Duodenal mucosa (tissue), 2 donors: ENCODE measurements around the gene GFRA1.

ENCODE experiments used
- H3K27ac ChIP-seq: one replicate; pipeline ENCODE4 v1.7.0; 2013; ENCODE audit warnings: low read depth, low read length
- H3K27me3 ChIP-seq, 2 donors: one replicate each; pipeline ENCODE4 v1.7.0; 2013; ENCODE audit warnings: low read length in 2 of 2, control low read depth in 1 of 2; ENCODE audit not compliant: insufficient read depth in 2 of 2, control insufficient read depth in 1 of 2
- H3K36me3 ChIP-seq, 2 donors: one replicate each; pipeline ENCODE4 v1.7.0; 2013; ENCODE audit warnings: low read length in 2 of 2, control low read depth in 1 of 2; ENCODE audit not compliant: insufficient read depth in 2 of 2, control insufficient read depth in 1 of 2
- H3K4me1 ChIP-seq, 2 donors: one replicate each; pipeline ENCODE4 v1.7.0; 2013; ENCODE audit warnings: low read length in 2 of 2, control low read depth in 1 of 2; ENCODE audit not compliant: insufficient read depth in 2 of 2, control insufficient read depth in 1 of 2
- H3K4me3 ChIP-seq, 2 donors: one replicate each; pipeline ENCODE4 v1.7.0; 2013; ENCODE audit warnings: low read length in 2 of 2, low read depth in 1 of 2
- H3K9ac ChIP-seq, 2 donors: one replicate each; pipeline ENCODE4 v1.7.0; 2013; ENCODE audit warnings: low read length in 2 of 2, low read depth in 1 of 2
- H3K9me3 ChIP-seq, 2 donors: one replicate each; pipeline ENCODE4 v1.7.0; 2013; ENCODE audit warnings: low read length in 2 of 2, control low read depth in 1 of 2; ENCODE audit not compliant: control insufficient read depth in 1 of 2

Gene GFRA1

GRCh38 chr10:116245156-116245555 lies 27.9 kb downstream of the GFRA1 start:
- H3K36me3 ChIP-seq: no peaks in the 10 kb centered on the region
- H3K27ac ChIP-seq: no peak overlapping the region
- H3K4me3 ChIP-seq: no peak overlapping the region
- H3K9me3 ChIP-seq: no peaks in the 10 kb centered on the region
- no peak overlapping the region for H3K9ac ChIP-seq
- no peaks in the 10 kb centered on the region for H3K27me3 ChIP-seq
- H3K4me1 ChIP-seq: no peaks in the 10 kb centered on the region

GRCh38 chr10:116241642-116242410 lies 31.2 kb downstream of the GFRA1 start:
- no peaks in the 10 kb centered on the region for H3K9me3 ChIP-seq
- no peak overlapping the region for H3K9ac ChIP-seq
- no peaks in the 10 kb centered on the region for H3K27me3 ChIP-seq
- H3K27ac ChIP-seq: no peak overlapping the region
- H3K36me3 ChIP-seq: no peaks in the 10 kb centered on the region
- H3K4me1 ChIP-seq: no peaks in the 10 kb centered on the region
- H3K4me3 ChIP-seq: no peak overlapping the region

GRCh38 chr10:116241085-116241484 lies 31.9 kb downstream of the GFRA1 start:
- H3K36me3 ChIP-seq: no peaks in the 10 kb centered on the region

GRCh38 chr10:116240157-116240950 lies 32.7 kb downstream of the GFRA1 start:
- Histone ChIP-seq H3K9me3 (no peaks in the 10 kb centered on the region), H3K27me3 (no peaks in the 10 kb centered on the region), H3K4me1 (no peaks in the 10 kb centered on the region), H3K27ac (no peak overlapping the region), H3K4me3 (no peak overlapping the region), H3K36me3 (no peaks in the 10 kb centered on the region), H3K9ac (no peak overlapping the region)

More at GRCh38 chr10:116241085-116241484, 31.9 kb downstream of the GFRA1 start:
- H3K9ac ChIP-seq: no peak overlapping the region
- H3K9me3 ChIP-seq: no peaks in the 10 kb centered on the region
- H3K4me1 ChIP-seq: no peaks in the 10 kb centered on the region
- H3K27ac ChIP-seq: no peak overlapping the region
- no peaks in the 10 kb centered on the region for H3K27me3 ChIP-seq
- no peak overlapping the region for H3K4me3 ChIP-seq

GRCh38 chr10:116239229-116239628 lies 33.8 kb downstream of the GFRA1 start:
- Histone ChIP-seq H3K4me1 (no peaks in the 10 kb centered on the region), H3K9me3 (no peaks in the 10 kb centered on the region), H3K9ac (no peak overlapping the region), H3K4me3 (no peak overlapping the region), H3K36me3 (no peaks in the 10 kb centered on the region), H3K27me3 (no peaks in the 10 kb centered on the region), H3K27ac (no peak overlapping the region)

- Histone ChIP-seq H3K9ac (no peak overlapping the region), H3K36me3 (no peaks in the 10 kb centered on the region), H3K9me3 (no peaks in the 10 kb centered on the region), H3K27me3 (no peaks in the 10 kb centered on the region), H3K4me1 (no peaks in the 10 kb centered on the region), H3K27ac (no peak overlapping the region), H3K4me3 (no peak overlapping the region)
Measured at GRCh38 chr10:116237970-116238369, 35.0 kb downstream of the GFRA1 start.

- H3K27ac ChIP-seq: no peak overlapping the region
- no peaks in the 10 kb centered on the region for H3K27me3 ChIP-seq
- H3K4me3 ChIP-seq: no peak overlapping the region
- no peaks in the 10 kb centered on the region for H3K4me1 ChIP-seq
- H3K9ac ChIP-seq: no peak overlapping the region
- no peaks in the 10 kb centered on the region for H3K36me3 ChIP-seq
- H3K9me3 ChIP-seq: no peaks in the 10 kb centered on the region
Measured at GRCh38 chr10:116237260-116237659, 35.7 kb downstream of the GFRA1 start.

GRCh38 chr10:116233230-116233629 lies 39.8 kb downstream of the GFRA1 start:
- Histone ChIP-seq H3K4me3 (no peak overlapping the region), H3K36me3 (no peaks in the 10 kb centered on the region), H3K9ac (no peak overlapping the region), H3K4me1 (no peaks in the 10 kb centered on the region), H3K27me3 (no peaks in the 10 kb centered on the region), H3K27ac (no peak overlapping the region), H3K9me3 (no peaks in the 10 kb centered on the region)

- H3K27ac ChIP-seq: no peak overlapping the region
- H3K4me1 ChIP-seq: no peaks in the 10 kb centered on the region
- H3K9ac ChIP-seq: no peak overlapping the region
- no peak overlapping the region for H3K4me3 ChIP-seq
- no peaks in the 10 kb centered on the region for H3K36me3 ChIP-seq
- no peaks in the 10 kb centered on the region for H3K9me3 ChIP-seq
- no peaks in the 10 kb centered on the region for H3K27me3 ChIP-seq
Measured at GRCh38 chr10:116232613-116233012, 40.4 kb downstream of the GFRA1 start.

- Histone ChIP-seq H3K4me1 (no peaks in the 10 kb centered on the region), H3K4me3 (no peak overlapping the region), H3K9me3 (no peaks in the 10 kb centered on the region), H3K27me3 (no peaks in the 10 kb centered on the region), H3K36me3 (no peaks in the 10 kb centered on the region), H3K27ac (no peak overlapping the region), H3K9ac (no peak overlapping the region)
Measured at GRCh38 chr10:116226766-116227165, 46.2 kb downstream of the GFRA1 start.
